ENCODE measurements around the gene CCSER1.
"Not testable (repeated sequence)": the region's sequence is repeated elsewhere in the genome, so short reads cannot be mapped to it uniquely, and the experiment has no call there.

DNA sequence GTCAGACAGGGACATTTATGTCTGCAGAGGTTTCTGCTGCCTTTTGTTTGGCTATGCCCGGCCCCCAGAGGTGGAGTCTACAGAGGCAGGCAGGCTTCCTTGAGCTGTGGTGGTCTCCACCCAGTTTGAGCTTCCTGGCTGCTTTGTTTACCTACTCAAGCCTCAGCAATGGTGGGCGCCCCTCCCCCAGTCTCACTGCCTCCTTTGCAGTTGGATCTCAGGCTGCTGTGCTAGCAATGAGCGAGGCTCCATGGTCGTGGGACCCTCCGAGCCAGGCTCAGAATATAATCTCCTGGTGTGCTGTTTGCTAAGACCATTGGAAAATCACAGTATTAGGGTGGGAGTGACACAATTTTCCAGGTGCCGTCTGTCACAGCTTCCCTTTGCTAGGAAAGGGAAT lies 578.3 kb downstream of the CCSER1 start:
- TF ChIP-seq, protein P1, sequence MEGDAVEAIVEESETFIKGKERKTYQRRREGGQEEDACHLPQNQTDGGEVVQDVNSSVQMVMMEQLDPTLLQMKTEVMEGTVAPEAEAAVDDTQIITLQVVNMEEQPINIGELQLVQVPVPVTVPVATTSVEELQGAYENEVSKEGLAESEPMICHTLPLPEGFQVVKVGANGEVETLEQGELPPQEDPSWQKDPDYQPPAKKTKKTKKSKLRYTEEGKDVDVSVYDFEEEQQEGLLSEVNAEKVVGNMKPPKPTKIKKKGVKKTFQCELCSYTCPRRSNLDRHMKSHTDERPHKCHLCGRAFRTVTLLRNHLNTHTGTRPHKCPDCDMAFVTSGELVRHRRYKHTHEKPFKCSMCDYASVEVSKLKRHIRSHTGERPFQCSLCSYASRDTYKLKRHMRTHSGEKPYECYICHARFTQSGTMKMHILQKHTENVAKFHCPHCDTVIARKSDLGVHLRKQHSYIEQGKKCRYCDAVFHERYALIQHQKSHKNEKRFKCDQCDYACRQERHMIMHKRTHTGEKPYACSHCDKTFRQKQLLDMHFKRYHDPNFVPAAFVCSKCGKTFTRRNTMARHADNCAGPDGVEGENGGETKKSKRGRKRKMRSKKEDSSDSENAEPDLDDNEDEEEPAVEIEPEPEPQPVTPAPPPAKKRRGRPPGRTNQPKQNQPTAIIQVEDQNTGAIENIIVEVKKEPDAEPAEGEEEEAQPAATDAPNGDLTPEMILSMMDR (IDR thresholded peaks at IDR 0.05): not testable (repeated sequence)
- TF ChIP-seq POLR2AphosphoS5 (IDR thresholded peaks at IDR 0.05): not testable (repeated sequence)

Measured in esophagus muscularis mucosa (tissue), 3 donors.